Measurements from ENCODE around the gene SLC24A4. TPM values are rescaled to one million over a fixed set of nuclear protein-coding genes. Genes with fewer than 3 reads are reported as not detected.

Gene SLC24A4
- total RNA-seq, 1 donor from 2014 or later: 1.1 TPM

DNA sequence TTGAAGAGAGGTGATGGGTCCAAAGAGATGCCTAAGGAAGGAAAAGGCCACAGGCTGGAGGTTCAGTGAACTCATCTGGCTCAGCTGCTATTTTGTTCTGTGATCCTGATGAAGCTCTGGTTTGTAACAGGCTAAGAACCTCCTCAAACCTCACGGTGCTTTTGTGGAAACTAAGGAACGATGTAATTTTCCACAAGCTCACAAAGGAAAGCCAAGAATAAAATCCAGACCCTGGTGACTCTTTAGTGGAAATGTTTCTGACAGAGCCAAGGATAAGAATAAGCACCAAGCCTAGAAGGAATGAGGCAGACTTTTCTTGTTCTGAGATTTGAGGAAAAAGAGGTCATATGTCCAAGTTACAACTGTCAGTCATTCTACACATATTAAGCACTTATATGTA is 93.6 kb downstream of the SLC24A4 start:
- Mint-ChIP-seq H3K36me3 (ENCODE audit: low read depth, unreplicated experiment) (peaks cover 4% of the 10 kb centered on the region), H3K27me3 (ENCODE audit: unreplicated experiment) (no peaks in the 10 kb centered on the region), H3K4me3 (ENCODE audit: unreplicated experiment) (no peak overlapping the region), H3K27ac (ENCODE audit: unreplicated experiment) (no peak overlapping the region), H3K9me3 (ENCODE audit: unreplicated experiment) (no peaks in the 10 kb centered on the region), H3K4me1 (ENCODE audit: unreplicated experiment) (no peaks in the 10 kb centered on the region)
- DNase-seq (ENCODE audit: low spot score): no peak
- TF ChIP-seq, protein P1, sequence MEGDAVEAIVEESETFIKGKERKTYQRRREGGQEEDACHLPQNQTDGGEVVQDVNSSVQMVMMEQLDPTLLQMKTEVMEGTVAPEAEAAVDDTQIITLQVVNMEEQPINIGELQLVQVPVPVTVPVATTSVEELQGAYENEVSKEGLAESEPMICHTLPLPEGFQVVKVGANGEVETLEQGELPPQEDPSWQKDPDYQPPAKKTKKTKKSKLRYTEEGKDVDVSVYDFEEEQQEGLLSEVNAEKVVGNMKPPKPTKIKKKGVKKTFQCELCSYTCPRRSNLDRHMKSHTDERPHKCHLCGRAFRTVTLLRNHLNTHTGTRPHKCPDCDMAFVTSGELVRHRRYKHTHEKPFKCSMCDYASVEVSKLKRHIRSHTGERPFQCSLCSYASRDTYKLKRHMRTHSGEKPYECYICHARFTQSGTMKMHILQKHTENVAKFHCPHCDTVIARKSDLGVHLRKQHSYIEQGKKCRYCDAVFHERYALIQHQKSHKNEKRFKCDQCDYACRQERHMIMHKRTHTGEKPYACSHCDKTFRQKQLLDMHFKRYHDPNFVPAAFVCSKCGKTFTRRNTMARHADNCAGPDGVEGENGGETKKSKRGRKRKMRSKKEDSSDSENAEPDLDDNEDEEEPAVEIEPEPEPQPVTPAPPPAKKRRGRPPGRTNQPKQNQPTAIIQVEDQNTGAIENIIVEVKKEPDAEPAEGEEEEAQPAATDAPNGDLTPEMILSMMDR (IDR thresholded peaks at IDR 0.05; ENCODE audit: unreplicated experiment): no peak

DNA sequence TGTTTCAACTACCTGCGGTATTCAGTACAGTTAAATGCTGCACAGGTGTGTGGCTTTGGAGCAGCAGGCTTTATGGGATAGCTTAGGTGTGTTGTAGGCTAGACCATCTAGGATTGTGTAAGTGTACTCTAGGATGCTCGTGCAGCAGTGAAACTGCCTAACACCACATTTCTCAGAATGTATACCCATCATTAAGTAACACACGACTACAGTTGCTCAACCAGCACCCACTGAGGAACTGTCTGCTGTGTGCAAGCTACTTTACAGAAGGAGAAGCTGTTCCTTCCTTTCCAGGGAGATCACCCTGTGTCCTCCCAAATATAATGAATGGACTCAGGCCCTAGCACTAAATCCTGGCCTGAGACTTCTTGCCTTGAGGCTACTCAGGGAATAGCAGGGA is 94.8 kb downstream of the SLC24A4 start:
- no peak overlapping the region for H3K4me3 Mint-ChIP-seq (ENCODE audit: unreplicated experiment)
- peaks cover 4% of the 10 kb centered on the region for H3K36me3 Mint-ChIP-seq (ENCODE audit: low read depth, unreplicated experiment)
- no peaks in the 10 kb centered on the region for H3K27me3 Mint-ChIP-seq (ENCODE audit: unreplicated experiment)
- H3K27ac Mint-ChIP-seq (ENCODE audit: unreplicated experiment): no peak overlapping the region
- DNase-seq (ENCODE audit: low spot score): no peak
- no peaks in the 10 kb centered on the region for H3K9me3 Mint-ChIP-seq (ENCODE audit: unreplicated experiment)
- TF ChIP-seq, protein P1 (IDR thresholded peaks at IDR 0.05; ENCODE audit: unreplicated experiment): no peak
- H3K4me1 Mint-ChIP-seq (ENCODE audit: unreplicated experiment): no peaks in the 10 kb centered on the region

DNA sequence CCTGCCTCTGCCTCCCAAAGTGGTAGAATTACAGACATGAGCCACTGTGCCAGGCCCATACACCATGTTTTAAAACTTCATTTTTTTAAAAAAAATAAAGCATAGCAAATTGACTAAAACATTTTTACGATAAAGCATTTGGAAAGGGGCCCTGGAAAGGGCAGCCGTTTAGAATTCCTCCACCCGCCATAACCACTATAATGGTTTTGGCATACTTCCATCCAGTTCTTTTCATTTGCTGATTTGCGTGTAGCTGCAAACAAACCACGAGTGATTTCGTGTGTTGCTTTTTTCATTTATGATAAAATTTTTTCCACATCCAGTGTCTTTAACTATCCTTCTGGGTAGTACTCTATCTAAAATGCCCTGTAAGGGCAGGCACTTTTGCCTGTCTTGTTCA is 98.8 kb downstream of the SLC24A4 start:
- Mint-ChIP-seq H3K9me3 (ENCODE audit: unreplicated experiment) (no peaks in the 10 kb centered on the region), H3K36me3 (ENCODE audit: low read depth, unreplicated experiment) (peaks cover 4% of the 10 kb centered on the region), H3K4me1 (ENCODE audit: unreplicated experiment) (peaks cover 4% of the 10 kb centered on the region), H3K27me3 (ENCODE audit: unreplicated experiment) (no peaks in the 10 kb centered on the region), H3K4me3 (ENCODE audit: unreplicated experiment) (no peak overlapping the region), H3K27ac (ENCODE audit: unreplicated experiment) (no peak overlapping the region)
- DNase-seq (ENCODE audit: low spot score): no peak
- TF ChIP-seq, protein P1 (IDR thresholded peaks at IDR 0.05; ENCODE audit: unreplicated experiment): no peak

DNA sequence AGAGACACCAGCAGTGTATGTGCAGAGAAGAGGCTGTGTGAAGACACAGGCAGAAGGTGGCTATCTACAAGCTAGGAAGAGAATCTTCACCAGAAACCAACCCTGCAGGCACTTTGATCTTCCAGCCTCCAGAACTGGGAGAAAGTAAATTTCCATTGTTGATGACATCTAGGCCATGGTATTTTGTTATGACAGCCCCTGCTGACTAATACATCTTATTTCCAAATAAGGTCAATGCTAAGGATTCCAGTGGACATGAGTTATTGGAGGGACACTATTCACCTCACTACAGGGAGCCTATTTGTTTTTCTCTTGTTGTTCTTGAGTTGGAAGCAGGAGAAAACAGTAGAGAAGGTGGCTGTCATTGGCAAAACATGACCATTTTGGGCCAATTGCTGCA is 102.1 kb downstream of the SLC24A4 start:
- peaks cover 3% of the 10 kb centered on the region for H3K27me3 Mint-ChIP-seq (ENCODE audit: unreplicated experiment)
- H3K4me1 Mint-ChIP-seq (ENCODE audit: unreplicated experiment): peaks cover 4% of the 10 kb centered on the region

DNA sequence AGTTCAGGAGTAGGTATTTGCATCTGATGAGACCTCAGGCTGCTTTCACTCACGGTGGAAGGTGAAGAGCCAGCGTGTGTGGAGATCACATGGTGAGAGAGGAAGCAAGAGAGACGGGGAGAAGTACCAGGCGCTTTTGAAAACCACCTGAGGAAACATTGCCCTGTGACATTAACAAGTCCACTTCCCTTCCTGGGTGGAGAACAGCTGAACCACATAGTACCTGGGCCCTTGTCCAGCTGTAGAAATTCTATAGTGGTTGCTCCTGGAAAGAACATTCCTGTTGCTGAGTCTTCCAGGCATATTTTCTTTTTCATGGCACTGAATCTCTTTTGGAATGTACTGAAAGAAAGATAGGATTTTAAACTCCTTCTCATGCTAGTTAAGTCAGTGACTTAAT is 103.3 kb downstream of the SLC24A4 start:
- DNase-seq (ENCODE audit: low spot score): no peak
- Mint-ChIP-seq H3K4me1 (ENCODE audit: unreplicated experiment) (peaks cover 6% of the 10 kb centered on the region), H3K36me3 (ENCODE audit: low read depth, unreplicated experiment) (no peaks in the 10 kb centered on the region), H3K4me3 (ENCODE audit: unreplicated experiment) (no peak overlapping the region), H3K9me3 (ENCODE audit: unreplicated experiment) (no peaks in the 10 kb centered on the region), H3K27me3 (ENCODE audit: unreplicated experiment) (peaks cover 5% of the 10 kb centered on the region), H3K27ac (ENCODE audit: unreplicated experiment) (no peak overlapping the region)
- TF ChIP-seq, protein P1 (IDR thresholded peaks at IDR 0.05; ENCODE audit: unreplicated experiment): no peak

More for the DNA sequence above, 102.1 kb downstream of the SLC24A4 start:
- DNase-seq (ENCODE audit: low spot score): no peak
- H3K9me3 Mint-ChIP-seq (ENCODE audit: unreplicated experiment): no peaks in the 10 kb centered on the region
- H3K27ac Mint-ChIP-seq (ENCODE audit: unreplicated experiment): no peak overlapping the region
- no peaks in the 10 kb centered on the region for H3K36me3 Mint-ChIP-seq (ENCODE audit: low read depth, unreplicated experiment)
- H3K4me3 Mint-ChIP-seq (ENCODE audit: unreplicated experiment): no peak overlapping the region
- TF ChIP-seq, protein P1 (IDR thresholded peaks at IDR 0.05; ENCODE audit: unreplicated experiment): no peak

All from endothelial cell (in vitro differentiated cells).